Heart left ventricle (tissue), 16 donors: Measurements from ENCODE around the gene CHAT. TPM values are rescaled to one million over a fixed set of nuclear protein-coding genes. Genes with fewer than 3 reads are reported as not detected.

Source experiments
- ATAC-seq, 4 donors: fragments of 200-7000 bp; cut with Tn5 transposase; one replicate each; pipeline ENCODE4 v1.9.1; 2020 to 2022; ENCODE audit warnings: moderate library complexity in 4 of 4, mild to moderate bottlenecking in 3 of 4, moderate number of reproducible peaks in 1 of 4
- DNase-seq, 5 donors: peaks; one replicate each; pipeline ENCODE4 v3.0.0-alpha.2; 2020
- H3K27ac ChIP-seq, 12 donors: fragments of 200-600 bp; sonication (generic) in 4 of 12; one replicate each; pipeline versions ENCODE4 v1.5.0 to v1.8.0; 2016 to 2022; ENCODE audit warnings: mild to moderate bottlenecking in 2 of 12
- H3K27me3 ChIP-seq, 9 donors: fragments of 200-600 bp; sonication (generic) in 2 of 9; one replicate each; pipeline versions ENCODE4 v1.5.1 to v1.8.0; 2016 to 2022; ENCODE audit warnings: mild to moderate bottlenecking in 3 of 9
- H3K36me3 ChIP-seq, 9 donors: fragments of 200-600 bp; sonication (generic) in 2 of 9; one replicate each; pipeline versions ENCODE4 v1.5.0 to v1.8.0; 2018 to 2022; ENCODE audit warnings: mild to moderate bottlenecking in 2 of 9
- H3K4me1 ChIP-seq, 12 donors: fragments of 200-600 bp; sonication (generic) in 4 of 12; one replicate each; pipeline versions ENCODE4 v1.5.0 to v1.8.0; 2016 to 2022; ENCODE audit warnings: mild to moderate bottlenecking in 3 of 12
- H3K4me3 ChIP-seq, 12 donors: fragments of 200-600 bp; sonication (generic) in 4 of 12; one replicate each; pipeline versions ENCODE4 v1.5.0 to v1.8.0; 2017 to 2022; ENCODE audit warnings: mild to moderate bottlenecking in 9 of 12, moderate library complexity in 4 of 12
- H3K9me3 ChIP-seq, 12 donors: fragments of 200-600 bp; sonication (generic) in 4 of 12; one replicate each; pipeline versions ENCODE4 v1.5.0 to v1.8.0; 2016 to 2022; ENCODE audit warnings: mild to moderate bottlenecking in 1 of 12
- CTCF ChIP-seq, 12 donors: fragments of 200-600 bp; sonication (generic) in 4 of 12; IDR thresholded peaks; one replicate each; pipeline versions ENCODE4 v1.5.0 to v1.8.0; 2018 to 2022; ENCODE audit warnings: antibody characterized with exemption in 12 of 12, mild to moderate bottlenecking in 5 of 12
- POLR2A ChIP-seq, 2 donors: fragments of 450-650 bp; IDR thresholded peaks; one replicate each; pipeline ENCODE4 v1.6.1; 2017; ENCODE audit warnings: antibody characterized with exemption in 2 of 2, mild to moderate bottlenecking in 2 of 2, moderate library complexity in 2 of 2
- WGBS, 4 donors: extraction: QIAGEN DNeasy Blood & Tissue Kit in 2 of 4; methylation state at CpG; one replicate each; pipeline versions ENCODE4 v1.1.5 to v1.1.7; 2013 to 2018; 5-methylcytosine and 5-hydroxymethylcytosine counted together
- intact Hi-C, 10 donors: fragments of 100-400 bp; cut with DNase I; formaldehyde crosslinking; loops; one replicate each; pipeline versions ENCODE4 v1.11.1 to v1.14.2; 2022
- polyA plus RNA-seq, 2 donors: library from polyadenylated mRNA; stranded (reverse); fragments of 200-250 nt; gene quantifications; one replicate each; pipeline ENCODE4 v1.2.3, GENCODE V29; 2013
- total RNA-seq, 9 donors: library from RNA; depleted of rRNA in 2 of 9; stranded (reverse); fragments of >200 nt in 2 of 9; fragmentation: NEBNext Ultra II Directional in 3 of 9; extraction: Animal tissue kit (Norgen Biotek cat#: 25700) in 3 of 9; gene quantifications; one replicate each; pipeline versions ENCODE4 v1.1.0 to v1.2.4, GENCODE V29; 2016 to 2023
- donor health status: ischemic (EF 13 %, LVEDD 7.1; RV severe dilation, severe dysfunction).
- donor health status: healthy with polysubstance abuse.
- donor health status: DM: no; HTN: yes; CAD: no.
- donor health status: DM: no; HTN: no; CAD: no.
- donor health status: ischemic (EF 25% LVEDD 6.9; RV normal size, moderate dysfunction).
- donor health status: ischemic (EF 25% LVEDD 5.7; RV mildly dilated, moderate dysfunction).
- donor health status: healthy.
- donor health status: DM: yes; HTN: yes; CAD: no.
- donor health status: ischemic (EF 35%, LVEDD 5.7; RV mildly dilated, moderate dysfunction).
- donor health status: nonischemic (EF 11% LVEDD 7.7; RV severe dilation, severe dysfunction).
- donor health status: DM: yes; HTN: yes; CAD: no.
- donor health status: PGD.
- donor health status: ischemic (EF 29% LVEDD 5.4; RV normal size, mild dysfunction).
- donor health status: nonischemic (EF 23%, LVEDD 6.1; RV moderate dilation, normal function).

CHAT gene
- total and polyA plus RNA-seq, 11 donors = not detected

DNA sequence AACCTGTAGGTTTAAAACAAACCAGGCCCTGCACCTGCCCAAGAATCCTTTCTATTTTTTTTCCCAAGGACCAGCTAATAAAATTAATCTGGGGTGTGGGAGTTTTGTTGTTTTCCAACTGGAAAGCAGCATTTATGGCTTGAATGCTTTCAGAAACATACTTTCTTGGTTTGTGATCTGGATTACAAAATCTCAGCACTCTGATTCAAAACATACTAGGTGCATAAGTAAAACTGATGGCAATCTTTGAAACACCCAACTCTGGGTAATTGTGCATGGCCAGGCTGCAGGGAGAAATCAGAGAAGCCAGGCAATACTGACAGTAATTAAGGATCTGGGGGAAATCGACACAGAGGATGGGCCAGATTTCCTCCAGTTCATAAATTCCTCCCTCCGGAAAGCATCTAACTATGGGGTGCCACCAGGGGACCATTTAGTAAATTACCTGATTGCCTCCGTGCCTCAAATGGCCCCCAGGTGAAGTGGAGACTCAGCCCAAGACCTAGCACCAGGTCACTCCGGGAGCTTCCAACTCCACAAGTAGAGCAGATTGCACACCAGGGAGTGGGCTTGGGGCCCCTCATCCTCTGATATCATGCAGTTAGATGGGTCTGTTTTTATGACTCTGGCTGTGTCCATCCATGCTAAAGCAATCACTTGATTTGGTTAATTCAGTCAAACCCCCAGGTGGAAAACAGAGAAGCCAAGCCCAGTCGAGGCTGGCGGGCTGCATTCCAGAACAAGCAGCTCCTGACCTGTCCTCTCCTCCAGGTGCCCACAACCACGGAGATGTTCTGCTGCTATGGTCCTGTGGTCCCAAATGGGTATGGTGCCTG, 50.4 kb downstream of the CHAT start:
- WGBS, 4 donors = 74 to 88% (median 78%) methylated on average over 7 of the region's 7 CpGs
- no peak for ATAC-seq
- Histone ChIP-seq H3K9me3 (peaks cover 0 to 15% (median 3%) of the 10 kb centered on the region in 12 donors), H3K36me3 (no peaks in the 10 kb centered on the region), H3K4me3 (no peak overlapping the region), H3K4me1 (no peaks in the 10 kb centered on the region), H3K27ac (no peak overlapping the region), H3K27me3 (peaks cover 0 to 6% (median 0%) of the 10 kb centered on the region in 9 donors)
- TF ChIP-seq POLR2A (IDR thresholded peaks at IDR 0.05) (no peak), CTCF (IDR thresholded peaks at IDR 0.05) (no peak)
- intact Hi-C loops = no loop called here
- DNase-seq = no peak

DNA sequence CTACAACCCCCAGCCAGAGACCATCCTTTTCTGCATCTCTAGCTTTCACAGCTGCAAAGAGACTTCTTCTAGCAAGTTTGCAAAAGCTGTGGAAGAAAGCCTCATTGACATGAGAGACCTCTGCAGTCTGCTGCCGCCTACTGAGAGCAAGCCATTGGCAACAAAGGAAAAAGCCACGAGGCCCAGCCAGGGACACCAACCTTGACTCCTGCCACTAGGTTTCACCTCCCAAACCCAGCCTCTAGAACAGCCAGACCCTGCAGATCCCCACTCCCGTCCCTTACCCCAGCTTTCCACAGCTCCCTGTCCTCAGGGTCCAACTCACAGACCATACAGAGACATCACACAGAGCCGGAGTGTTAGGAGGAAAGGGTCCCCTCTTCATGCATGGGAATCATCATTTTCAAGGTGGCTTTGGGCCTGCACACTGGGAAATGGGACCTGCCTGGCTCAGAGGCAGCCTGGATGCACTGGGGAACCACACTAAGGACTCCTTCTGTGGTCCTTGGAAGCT, 51.1 kb downstream of the CHAT start:
- H3K4me1 ChIP-seq = no peaks in the 10 kb centered on the region
- WGBS, 4 donors = 68 to 82% (median 75%) methylated on average over 4 of the region's 4 CpGs
- no peak overlapping the region for H3K27ac ChIP-seq
- ATAC-seq (no peak), DNase-seq (no peak)
- no peak for TF ChIP-seq CTCF (IDR thresholded peaks at IDR 0.05)
- TF ChIP-seq POLR2A (IDR thresholded peaks at IDR 0.05) = no peak
- peaks cover 0 to 6% (median 0%) of the 10 kb centered on the region in 9 donors for H3K27me3 ChIP-seq
- H3K36me3 ChIP-seq = no peaks in the 10 kb centered on the region
- H3K4me3 ChIP-seq = no peak overlapping the region
- peaks cover 0 to 8% (median 0%) of the 10 kb centered on the region in 12 donors for H3K9me3 ChIP-seq
- intact Hi-C loops = no loop called here

DNA sequence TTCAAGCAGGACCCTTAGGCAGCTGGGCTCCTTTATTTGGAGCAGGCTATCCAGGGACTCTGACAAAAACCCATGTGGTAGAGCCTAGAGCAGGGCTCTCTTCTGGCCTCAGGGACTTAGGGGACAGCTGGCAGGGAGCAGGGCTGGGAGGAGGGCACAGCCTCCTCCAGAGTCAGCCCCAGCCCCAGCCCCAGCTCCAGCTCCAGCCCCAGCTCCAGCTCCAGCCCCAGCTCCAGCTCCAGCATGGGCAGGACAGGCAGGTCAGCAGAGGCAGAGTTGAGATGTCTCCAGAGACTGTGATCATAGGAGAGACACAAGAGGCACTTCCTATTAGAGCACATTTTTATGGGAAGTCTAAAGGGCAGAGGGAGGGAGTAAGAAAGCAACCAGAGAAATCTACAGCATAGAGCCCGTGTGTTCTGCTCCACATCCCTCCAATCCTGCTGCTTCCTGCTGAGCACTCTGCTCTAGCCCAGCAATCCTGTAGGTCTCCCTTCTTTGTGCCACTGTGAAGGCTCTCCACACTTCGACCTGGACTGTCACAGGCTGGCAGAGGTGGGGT, 52.3 kb downstream of the CHAT start:
- no peaks in the 10 kb centered on the region for H3K36me3 ChIP-seq
- intact Hi-C loops = no loop called here
- TF ChIP-seq POLR2A (IDR thresholded peaks at IDR 0.05) (no peak), CTCF (IDR thresholded peaks at IDR 0.05) (no peak)
- 41 to 69% (median 50%) methylated on average over 2 of the region's 2 CpGs for WGBS, 4 donors
- H3K9me3 ChIP-seq = peaks cover 0 to 4% (median 0%) of the 10 kb centered on the region in 12 donors
- H3K27ac ChIP-seq = no peak overlapping the region
- H3K4me1 ChIP-seq = no peaks in the 10 kb centered on the region
- ATAC-seq = no peak
- DNase-seq = no peak
- peaks cover 0 to 16% (median 0%) of the 10 kb centered on the region in 9 donors for H3K27me3 ChIP-seq
- no peak overlapping the region for H3K4me3 ChIP-seq

GRCh38 chr10:49666685-49667084, 52.8 kb downstream of the CHAT start:
- no peak for ATAC-seq
- peaks cover 0 to 6% (median 0%) of the 10 kb centered on the region in 12 donors for H3K9me3 ChIP-seq
- 80 to 89% (median 85%) methylated on average over 5 of the region's 5 CpGs for WGBS, 4 donors

More at GRCh38 chr10:49666685-49667084, 52.8 kb downstream of the CHAT start:
- Histone ChIP-seq H3K27me3 (peaks cover 0 to 20% (median 0%) of the 10 kb centered on the region in 9 donors), H3K27ac (no peak overlapping the region), H3K4me1 (no peaks in the 10 kb centered on the region), H3K4me3 (no peak overlapping the region), H3K36me3 (no peaks in the 10 kb centered on the region)
- TF ChIP-seq POLR2A (IDR thresholded peaks at IDR 0.05) = no peak
- TF ChIP-seq CTCF (IDR thresholded peaks at IDR 0.05) = no peak
- no peak for DNase-seq
- intact Hi-C loops = no loop called here
